Tibial nerve (tissue), 4 donors: ENCODE measurements around the gene PTPRR. TPM values are rescaled to one million over a fixed set of nuclear protein-coding genes. Genes with fewer than 3 reads are reported as not detected.

ENCODE experiments used
- DNase-seq, 2 donors: peaks; one replicate each; pipeline ENCODE4 v3.0.0-alpha.2; 2019; ENCODE audit warnings: low spot score in 2 of 2
- H3K27ac ChIP-seq, 4 donors: fragments of 200-600 bp; sonication (generic) in 3 of 4; one replicate each; pipeline ENCODE4 v1.5.1; 2017 to 2019; ENCODE audit warnings: mild to moderate bottlenecking in 1 of 4
- H3K27me3 ChIP-seq, 2 donors: fragments of 200-600 bp; sonication (generic) in 1 of 2; one replicate each; pipeline versions ENCODE4 v1.5.1 to v1.6.0; 2017 to 2019
- H3K36me3 ChIP-seq, 3 donors: fragments of 200-600 bp; sonication (generic); one replicate each; pipeline ENCODE4 v1.5.1; 2018 to 2019
- H3K4me1 ChIP-seq, 4 donors: fragments of 200-600 bp; sonication (generic) in 3 of 4; one replicate each; pipeline ENCODE4 v1.5.1; 2017 to 2019
- H3K4me3 ChIP-seq, 4 donors: fragments of 200-600 bp; sonication (generic) in 3 of 4; one replicate each; pipeline ENCODE4 v1.5.1; 2017 to 2019; ENCODE audit warnings: mild to moderate bottlenecking in 1 of 4, moderate library complexity in 1 of 4
- H3K9me3 ChIP-seq, 4 donors: fragments of 200-600 bp; sonication (generic) in 3 of 4; one replicate each; pipeline ENCODE4 v1.5.1; 2017 to 2019
- CTCF ChIP-seq, 5 experiments: fragments of 200-600 bp in 3 of 5; fragments of 450-650 bp in 2 of 5; sonication (generic) in 3 of 5; IDR thresholded peaks; one replicate each; pipeline ENCODE4 v1.5.1; 2016 to 2019; ENCODE audit warnings: antibody characterized with exemption in 5 of 5, mild to moderate bottlenecking in 3 of 5, moderate library complexity in 2 of 5
- EP300 ChIP-seq, 2 donors: sonication (generic); formaldehyde crosslinking; IDR thresholded peaks; one replicate each; pipeline ENCODE4 v1.6.1; 2017; ENCODE audit warnings: antibody characterized with exemption in 2 of 2, mild to moderate bottlenecking in 1 of 2
- POLR2A ChIP-seq, 2 donors: fragments of 450-650 bp; IDR thresholded peaks; one replicate each; pipeline ENCODE4 v1.6.1; 2017; ENCODE audit warnings: antibody characterized with exemption in 2 of 2, mild to moderate bottlenecking in 2 of 2, moderate library complexity in 2 of 2
- WGBS, 2 donors: methylation state at CpG; one replicate each; pipeline ENCODE4 v1.1.5; 2018; 5-methylcytosine and 5-hydroxymethylcytosine counted together
- total RNA-seq, 4 donors: library from RNA; depleted of rRNA; stranded (reverse); fragments of >200 nt; gene quantifications; one replicate each; pipeline ENCODE4 v1.1.0, GENCODE V29; 2016

PTPRR gene
- total RNA-seq, 4 donors from 2014 or later, result not detected

- peaks cover 0 to 5% (median 0%) of the 10 kb centered on the region in 4 donors for H3K9me3 ChIP-seq
- H3K27me3 ChIP-seq, result no peaks in the 10 kb centered on the region
- no peak overlapping the region for H3K4me3 ChIP-seq
- no peaks in the 10 kb centered on the region for H3K4me1 ChIP-seq
- no peaks in the 10 kb centered on the region for H3K36me3 ChIP-seq
- no peak for DNase-seq
- no peak for TF ChIP-seq POLR2A (IDR thresholded peaks at IDR 0.05)
- TF ChIP-seq EP300 (IDR thresholded peaks at IDR 0.05), result no peak
- no peak for TF ChIP-seq CTCF (IDR thresholded peaks at IDR 0.05)
- H3K27ac ChIP-seq, result no peak overlapping the region
- WGBS, 2 donors, result 86 to 89% methylated on average over 1 of the region's 1 CpG
These were observed 39.8 kb downstream of the PTPRR start for GRCh38 chr12:70880744-70881143.

- WGBS, 2 donors, result 37 to 45% methylated on average over 3 of the region's 3 CpGs
- Histone ChIP-seq H3K9me3 (peaks cover 0 to 5% (median 0%) of the 10 kb centered on the region in 4 donors), H3K27ac (no peak overlapping the region), H3K27me3 (no peaks in the 10 kb centered on the region), H3K4me1 (no peaks in the 10 kb centered on the region), H3K36me3 (no peaks in the 10 kb centered on the region), H3K4me3 (no peak overlapping the region)
- TF ChIP-seq EP300 (IDR thresholded peaks at IDR 0.05) (no peak), POLR2A (IDR thresholded peaks at IDR 0.05) (no peak), CTCF (IDR thresholded peaks at IDR 0.05) (no peak)
- no peak for DNase-seq
These were observed 43.6 kb downstream of the PTPRR start for GRCh38 chr12:70876952-70877351.

- no peak overlapping the region for H3K27ac ChIP-seq
- H3K36me3 ChIP-seq, result no peaks in the 10 kb centered on the region
- no peak for TF ChIP-seq CTCF (IDR thresholded peaks at IDR 0.05)
- no peak for TF ChIP-seq POLR2A (IDR thresholded peaks at IDR 0.05)
- TF ChIP-seq EP300 (IDR thresholded peaks at IDR 0.05), result no peak
- DNase-seq, result no peak
- peaks cover 0 to 5% (median 0%) of the 10 kb centered on the region in 4 donors for H3K9me3 ChIP-seq
- no peak overlapping the region for H3K4me3 ChIP-seq
- H3K27me3 ChIP-seq, result no peaks in the 10 kb centered on the region
- no peaks in the 10 kb centered on the region for H3K4me1 ChIP-seq
These were observed 44.9 kb downstream of the PTPRR start for GRCh38 chr12:70875628-70876027.

GRCh38 chr12:70854881-70855568 is 65.5 kb downstream of the PTPRR start:
- Histone ChIP-seq H3K27me3 (no peaks in the 10 kb centered on the region), H3K9me3 (peaks cover 0 to 3% (median 0%) of the 10 kb centered on the region in 4 donors), H3K4me1 (peaks cover 0 to 7% (median 3%) of the 10 kb centered on the region in 4 donors), H3K4me3 (no peak overlapping the region), H3K36me3 (no peaks in the 10 kb centered on the region), H3K27ac (no peak overlapping the region)
- no peak for DNase-seq
- WGBS, 2 donors, result 53 to 55% methylated on average over 3 of the region's 3 CpGs
- TF ChIP-seq EP300 (IDR thresholded peaks at IDR 0.05) (no peak), POLR2A (IDR thresholded peaks at IDR 0.05) (no peak), CTCF (IDR thresholded peaks at IDR 0.05) (no peak)

GRCh38 chr12:70854138-70854537 is 66.4 kb downstream of the PTPRR start:
- no peak for DNase-seq
- TF ChIP-seq POLR2A (IDR thresholded peaks at IDR 0.05) (no peak), EP300 (IDR thresholded peaks at IDR 0.05) (no peak)
- Histone ChIP-seq H3K36me3 (no peaks in the 10 kb centered on the region), H3K27ac (no peak overlapping the region), H3K4me1 (peaks cover 0 to 7% (median 3%) of the 10 kb centered on the region in 4 donors), H3K9me3 (peaks cover 0 to 3% (median 0%) of the 10 kb centered on the region in 4 donors), H3K4me3 (no peak overlapping the region), H3K27me3 (no peaks in the 10 kb centered on the region)
- 24 to 39% methylated on average over 3 of the region's 3 CpGs for WGBS, 2 donors
